Heart left ventricle (tissue), 16 donors: Measurements from ENCODE around the gene CARD8. TPM values are rescaled to one million over a fixed set of nuclear protein-coding genes. Genes with fewer than 3 reads are reported as not detected.
"Not testable (repeated sequence)": the region's sequence is repeated elsewhere in the genome, so short reads cannot be mapped to it uniquely, and the experiment has no call there.

ENCODE experiments used
- ATAC-seq, 4 donors: fragments of 200-7000 bp; cut with Tn5 transposase; one replicate each; pipeline ENCODE4 v1.9.1; 2020 to 2022; ENCODE audit warnings: moderate library complexity in 4 of 4, mild to moderate bottlenecking in 3 of 4, moderate number of reproducible peaks in 1 of 4
- DNase-seq, 5 donors: peaks; one replicate each; pipeline ENCODE4 v3.0.0-alpha.2; 2020
- H3K27ac ChIP-seq, 12 donors: fragments of 200-600 bp; sonication (generic) in 4 of 12; one replicate each; pipeline versions ENCODE4 v1.5.0 to v1.8.0; 2016 to 2022; ENCODE audit warnings: mild to moderate bottlenecking in 2 of 12
- H3K27me3 ChIP-seq, 9 donors: fragments of 200-600 bp; sonication (generic) in 2 of 9; one replicate each; pipeline versions ENCODE4 v1.5.1 to v1.8.0; 2016 to 2022; ENCODE audit warnings: mild to moderate bottlenecking in 3 of 9
- H3K36me3 ChIP-seq, 9 donors: fragments of 200-600 bp; sonication (generic) in 2 of 9; one replicate each; pipeline versions ENCODE4 v1.5.0 to v1.8.0; 2018 to 2022; ENCODE audit warnings: mild to moderate bottlenecking in 2 of 9
- H3K4me1 ChIP-seq, 12 donors: fragments of 200-600 bp; sonication (generic) in 4 of 12; one replicate each; pipeline versions ENCODE4 v1.5.0 to v1.8.0; 2016 to 2022; ENCODE audit warnings: mild to moderate bottlenecking in 3 of 12
- H3K4me3 ChIP-seq, 12 donors: fragments of 200-600 bp; sonication (generic) in 4 of 12; one replicate each; pipeline versions ENCODE4 v1.5.0 to v1.8.0; 2017 to 2022; ENCODE audit warnings: mild to moderate bottlenecking in 9 of 12, moderate library complexity in 4 of 12
- H3K9me3 ChIP-seq, 12 donors: fragments of 200-600 bp; sonication (generic) in 4 of 12; one replicate each; pipeline versions ENCODE4 v1.5.0 to v1.8.0; 2016 to 2022; ENCODE audit warnings: mild to moderate bottlenecking in 1 of 12
- POLR2A ChIP-seq, 2 donors: fragments of 450-650 bp; IDR thresholded peaks; one replicate each; pipeline ENCODE4 v1.6.1; 2017; ENCODE audit warnings: antibody characterized with exemption in 2 of 2, mild to moderate bottlenecking in 2 of 2, moderate library complexity in 2 of 2
- WGBS, 4 donors: extraction: QIAGEN DNeasy Blood & Tissue Kit in 2 of 4; methylation state at CpG; one replicate each; pipeline versions ENCODE4 v1.1.5 to v1.1.7; 2013 to 2018; 5-methylcytosine and 5-hydroxymethylcytosine counted together
- intact Hi-C, 10 donors: fragments of 100-400 bp; cut with DNase I; formaldehyde crosslinking; loops; one replicate each; pipeline versions ENCODE4 v1.11.1 to v1.14.2; 2022
- polyA plus RNA-seq, 2 donors: library from polyadenylated mRNA; stranded (reverse); fragments of 200-250 nt; gene quantifications; one replicate each; pipeline ENCODE4 v1.2.3, GENCODE V29; 2013
- total RNA-seq, 9 donors: library from RNA; depleted of rRNA in 2 of 9; stranded (reverse); fragments of >200 nt in 2 of 9; fragmentation: NEBNext Ultra II Directional in 3 of 9; extraction: Animal tissue kit (Norgen Biotek cat#: 25700) in 3 of 9; gene quantifications; one replicate each; pipeline versions ENCODE4 v1.1.0 to v1.2.4, GENCODE V29; 2016 to 2023
- TF ChIP-seq, protein P1 (sequence below), 12 donors: fragments of 200-600 bp; sonication (generic) in 4 of 12; IDR thresholded peaks; one replicate each; pipeline versions ENCODE4 v1.5.0 to v1.8.0; 2018 to 2022; ENCODE audit warnings: antibody characterized with exemption in 12 of 12, mild to moderate bottlenecking in 5 of 12
- donor health status: ischemic (EF 13 %, LVEDD 7.1; RV severe dilation, severe dysfunction).
- donor health status: healthy with polysubstance abuse.
- donor health status: DM: no; HTN: yes; CAD: no.
- donor health status: DM: no; HTN: no; CAD: no.
- donor health status: ischemic (EF 25% LVEDD 6.9; RV normal size, moderate dysfunction).
- donor health status: ischemic (EF 25% LVEDD 5.7; RV mildly dilated, moderate dysfunction).
- donor health status: healthy.
- donor health status: DM: yes; HTN: yes; CAD: no.
- donor health status: ischemic (EF 35%, LVEDD 5.7; RV mildly dilated, moderate dysfunction).
- donor health status: nonischemic (EF 11% LVEDD 7.7; RV severe dilation, severe dysfunction).
- donor health status: DM: yes; HTN: yes; CAD: no.
- donor health status: PGD.
- donor health status: ischemic (EF 29% LVEDD 5.4; RV normal size, mild dysfunction).
- donor health status: nonischemic (EF 23%, LVEDD 6.1; RV moderate dilation, normal function).

Gene CARD8
- total and polyA plus RNA-seq, 11 donors, result 18.3 to 49.0 (median 23.8) TPM

DNA sequence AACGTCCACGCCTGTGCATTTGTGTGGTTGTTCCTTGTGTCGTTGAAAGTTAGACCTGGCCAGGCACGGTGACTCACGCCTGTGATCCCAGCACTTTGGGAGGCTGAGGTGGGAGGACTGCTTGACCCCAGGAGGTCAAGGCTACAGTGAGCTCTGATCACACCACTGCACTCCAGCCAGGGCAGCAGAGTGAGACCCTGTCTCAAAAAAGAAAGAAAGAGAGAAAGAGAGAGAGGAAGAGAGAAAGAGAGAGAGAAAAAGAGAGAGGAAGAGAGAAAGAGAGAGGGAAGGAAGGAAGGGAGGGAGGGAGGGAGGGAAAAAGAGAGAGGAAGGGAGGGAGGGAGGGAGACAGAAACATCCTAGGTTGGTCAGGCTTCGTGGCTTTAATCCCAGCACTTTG, 19.2 kb upstream of the CARD8 start:
- no peaks in the 10 kb centered on the region for H3K36me3 ChIP-seq
- H3K27ac ChIP-seq, result no peak overlapping the region
- no peaks in the 10 kb centered on the region for H3K9me3 ChIP-seq
- peak in 1 of 5 donors; percentile 23 for DNase-seq
- intact Hi-C loops, result loop anchor here in 2 of 10 donors (5.0 to 10.0 kb wide), 2 partner anchors 32 to 310 kb away; no protein-coding TSS in a partner anchor
- TF ChIP-seq POLR2A (IDR thresholded peaks at IDR 0.05), result no peak
- peaks cover 0 to 5% (median 0%) of the 10 kb centered on the region in 9 donors for H3K27me3 ChIP-seq
- WGBS, 4 donors, result 83 to 93% (median 87%) methylated on average over 4 to 6 of the region's 6 CpGs
- H3K4me1 ChIP-seq, result peaks cover 0 to 16% (median 8%) of the 10 kb centered on the region in 12 donors
- no peak overlapping the region for H3K4me3 ChIP-seq
- no peak for ATAC-seq

DNA sequence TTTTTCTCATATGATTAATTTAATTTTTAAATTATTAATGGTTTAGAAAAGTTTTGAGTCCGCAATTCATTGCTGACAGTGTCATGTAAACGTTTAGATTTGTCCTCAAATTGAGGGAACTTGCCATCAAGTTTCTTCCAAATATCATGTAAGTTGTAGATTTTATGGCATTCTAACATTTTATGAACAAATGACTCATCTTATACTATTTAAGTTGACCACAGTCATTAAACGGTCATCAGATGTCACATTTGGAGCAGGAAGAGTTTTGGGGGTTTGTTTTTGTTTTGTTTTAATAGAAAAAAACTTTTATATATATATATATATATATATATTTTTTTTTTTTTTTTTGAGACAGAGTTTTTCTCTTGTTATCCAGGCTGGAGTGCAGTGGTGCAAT, 18.5 kb upstream of the CARD8 start:
- H3K27me3 ChIP-seq, result peaks cover 0 to 5% (median 0%) of the 10 kb centered on the region in 9 donors
- H3K4me1 ChIP-seq, result peaks cover 0 to 16% (median 8%) of the 10 kb centered on the region in 12 donors
- TF ChIP-seq POLR2A (IDR thresholded peaks at IDR 0.05), result no peak
- TF ChIP-seq, protein P1, sequence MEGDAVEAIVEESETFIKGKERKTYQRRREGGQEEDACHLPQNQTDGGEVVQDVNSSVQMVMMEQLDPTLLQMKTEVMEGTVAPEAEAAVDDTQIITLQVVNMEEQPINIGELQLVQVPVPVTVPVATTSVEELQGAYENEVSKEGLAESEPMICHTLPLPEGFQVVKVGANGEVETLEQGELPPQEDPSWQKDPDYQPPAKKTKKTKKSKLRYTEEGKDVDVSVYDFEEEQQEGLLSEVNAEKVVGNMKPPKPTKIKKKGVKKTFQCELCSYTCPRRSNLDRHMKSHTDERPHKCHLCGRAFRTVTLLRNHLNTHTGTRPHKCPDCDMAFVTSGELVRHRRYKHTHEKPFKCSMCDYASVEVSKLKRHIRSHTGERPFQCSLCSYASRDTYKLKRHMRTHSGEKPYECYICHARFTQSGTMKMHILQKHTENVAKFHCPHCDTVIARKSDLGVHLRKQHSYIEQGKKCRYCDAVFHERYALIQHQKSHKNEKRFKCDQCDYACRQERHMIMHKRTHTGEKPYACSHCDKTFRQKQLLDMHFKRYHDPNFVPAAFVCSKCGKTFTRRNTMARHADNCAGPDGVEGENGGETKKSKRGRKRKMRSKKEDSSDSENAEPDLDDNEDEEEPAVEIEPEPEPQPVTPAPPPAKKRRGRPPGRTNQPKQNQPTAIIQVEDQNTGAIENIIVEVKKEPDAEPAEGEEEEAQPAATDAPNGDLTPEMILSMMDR (IDR thresholded peaks at IDR 0.05), result no peak
- H3K9me3 ChIP-seq, result no peaks in the 10 kb centered on the region
- no peak overlapping the region for H3K4me3 ChIP-seq
- ATAC-seq (no peak), DNase-seq (no peak)
- no peak overlapping the region for H3K27ac ChIP-seq
- intact Hi-C loops, result loop anchor here in 2 of 10 donors (5.0 to 10.0 kb wide), 2 partner anchors 33 to 311 kb away; no protein-coding TSS in a partner anchor
- 84 to 87% (median 85%) methylated on average over 3 of the region's 3 CpGs for WGBS, 4 donors
- H3K36me3 ChIP-seq, result no peaks in the 10 kb centered on the region

DNA sequence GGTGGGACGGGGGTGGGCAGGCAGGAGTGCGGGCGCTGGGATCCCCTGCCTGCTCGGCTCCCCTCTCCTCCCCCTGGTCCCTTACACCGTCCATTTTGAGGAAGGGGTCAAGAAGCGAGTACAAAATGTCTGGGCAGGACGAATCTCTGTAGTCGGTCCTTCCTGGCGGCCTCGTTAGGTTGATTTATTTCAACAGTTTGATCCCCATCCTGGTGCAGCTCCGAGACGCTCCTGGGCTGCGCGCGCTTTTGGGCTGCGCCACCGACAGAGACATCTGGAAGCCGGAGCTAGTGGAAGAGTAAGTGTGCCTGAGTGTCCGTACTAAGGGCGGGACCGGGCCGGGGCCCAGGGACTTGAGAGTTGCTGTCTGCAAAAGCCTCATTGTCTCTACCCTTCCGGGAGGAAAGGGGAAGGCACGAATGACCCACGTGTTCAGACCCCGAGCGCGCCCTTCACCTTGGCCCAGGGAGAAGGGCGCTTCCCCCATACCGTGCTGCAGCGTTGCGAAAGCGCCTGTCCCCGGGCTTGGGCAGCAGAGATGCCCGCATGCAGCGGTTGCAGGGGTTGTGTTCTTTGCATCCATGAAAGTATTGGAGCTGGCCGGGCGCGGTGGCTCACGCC, 15.9 kb upstream of the CARD8 start:
- intact Hi-C loops, result loop anchor here in 6 of 10 donors (1.0 to 10.0 kb wide), 5 partner anchors 19 to 313 kb away; no protein-coding TSS in a partner anchor
- Histone ChIP-seq H3K4me3 (peak overlapping the region; percentile 39 to 73 (median 57)), H3K9me3 (no peaks in the 10 kb centered on the region), H3K36me3 (no peaks in the 10 kb centered on the region), H3K27me3 (peaks cover 0 to 5% (median 0%) of the 10 kb centered on the region in 9 donors), H3K4me1 (peaks cover 0 to 16% (median 8%) of the 10 kb centered on the region in 12 donors), H3K27ac (peak overlapping the region; percentile 25 to 81 (median 62))
- DNase-seq, result peak; percentile 39 to 60 (median 49)
- TF ChIP-seq, protein P1 (IDR thresholded peaks at IDR 0.05), result no peak
- no peak for TF ChIP-seq POLR2A (IDR thresholded peaks at IDR 0.05)
- peak; percentile 56 to 82 (median 77) for ATAC-seq
- WGBS, 4 donors, result 3 to 5% (median 4%) methylated on average over 35 to 40 of the region's 40 CpGs

DNA sequence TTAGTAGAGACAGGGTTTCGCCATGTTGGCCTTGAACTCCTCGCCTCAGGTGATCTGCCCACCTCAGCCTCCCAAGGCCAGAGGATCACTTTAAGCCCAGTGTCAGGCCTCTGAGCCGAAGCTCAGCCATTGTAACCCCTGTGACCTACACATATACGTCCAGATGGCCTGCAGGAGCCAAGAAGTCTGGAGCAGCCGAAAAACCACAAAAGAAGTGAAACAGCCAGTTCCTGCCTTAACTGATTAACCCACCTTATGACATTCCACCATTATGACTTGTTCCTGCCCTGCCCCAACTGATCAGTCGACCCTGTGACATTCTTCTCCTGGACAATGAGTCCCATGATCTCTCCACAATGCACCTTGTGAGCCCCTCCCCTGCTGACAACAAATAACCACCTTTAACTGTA, 13.9 kb upstream of the CARD8 start:
- not testable (repeated sequence) for DNase-seq, H3K9me3 ChIP-seq
- intact Hi-C loops, result loop anchor here in 7 of 10 donors (2.0 to 10.0 kb wide), 7 partner anchors 21 to 318 kb away; no protein-coding TSS in a partner anchor

DNA sequence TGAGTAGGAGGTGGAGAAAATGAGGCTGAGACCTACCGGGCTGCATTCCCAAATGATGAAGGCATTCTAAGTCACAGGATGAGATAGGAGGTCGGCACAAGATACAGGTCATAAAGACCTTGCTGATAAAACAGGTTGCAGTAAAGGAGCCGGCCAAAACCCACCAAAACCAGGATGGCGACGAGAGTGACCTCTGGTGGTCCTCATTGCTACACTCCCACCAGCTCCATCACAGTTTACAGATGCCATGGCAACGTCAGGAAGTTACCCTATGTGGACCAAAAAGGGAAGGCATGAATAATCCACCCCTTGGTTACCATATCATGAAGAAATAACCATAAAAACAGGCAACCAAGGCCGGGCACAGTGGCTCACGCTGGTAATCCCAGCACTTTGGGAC, 9.6 kb upstream of the CARD8 start:
- H3K4me1 ChIP-seq, H3K27ac ChIP-seq, DNase-seq, H3K4me3 ChIP-seq, ATAC-seq, H3K9me3 ChIP-seq, H3K27me3 ChIP-seq, H3K36me3 ChIP-seq: not testable (repeated sequence)
- intact Hi-C loops, result loop anchor here in 5 of 10 donors (5.0 to 10.0 kb wide), 5 partner anchors 69 to 322 kb away; no protein-coding TSS in a partner anchor
- WGBS, 4 donors, result 38 to 53% (median 48%) methylated on average over 8 of the region's 8 CpGs

More for the DNA sequence above, 13.9 kb upstream of the CARD8 start:
- H3K36me3 ChIP-seq, H3K27me3 ChIP-seq, H3K27ac ChIP-seq, ATAC-seq, H3K4me3 ChIP-seq: not testable (repeated sequence)
- WGBS, 4 donors, result 72 to 82% (median 76%) methylated on average over 6 of the region's 6 CpGs
- peaks cover 0 to 16% (median 8%) of the 10 kb centered on the region in 12 donors for H3K4me1 ChIP-seq

DNA sequence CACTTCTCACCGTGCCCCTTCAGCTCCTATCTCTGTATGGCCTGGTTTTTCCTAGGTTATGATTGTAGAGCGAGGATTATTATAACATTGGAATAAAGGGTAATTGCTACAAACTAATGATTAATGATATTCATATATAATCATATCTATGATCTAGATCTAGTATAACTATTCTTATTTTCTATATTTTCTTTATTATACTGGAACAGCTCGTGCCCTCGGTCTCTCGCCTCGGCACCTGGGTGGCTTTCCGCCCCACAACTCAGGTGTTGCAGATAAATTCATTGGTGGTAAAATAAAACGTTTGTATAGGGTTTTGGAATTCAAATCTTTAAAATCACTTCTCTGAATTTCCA, 4.6 kb upstream of the CARD8 start:
- H3K36me3 ChIP-seq, H3K27me3 ChIP-seq, DNase-seq, H3K9me3 ChIP-seq, ATAC-seq: not testable (repeated sequence)
- peak overlapping the region in 9 of 12 donors; percentile 55 to 87 (median 78) for H3K27ac ChIP-seq
- WGBS, 4 donors, result 46 to 58% (median 54%) methylated on average over 8 of the region's 8 CpGs
- intact Hi-C loops, result loop anchor here in 7 of 10 donors (2.0 to 10.0 kb wide), 6 partner anchors 58 to 324 kb away; no protein-coding TSS in a partner anchor
- peak overlapping the region in 11 of 12 donors; percentile 36 to 78 (median 60) for H3K4me3 ChIP-seq
- peaks cover 0 to 29% (median 2%) of the 10 kb centered on the region in 12 donors for H3K4me1 ChIP-seq

DNA sequence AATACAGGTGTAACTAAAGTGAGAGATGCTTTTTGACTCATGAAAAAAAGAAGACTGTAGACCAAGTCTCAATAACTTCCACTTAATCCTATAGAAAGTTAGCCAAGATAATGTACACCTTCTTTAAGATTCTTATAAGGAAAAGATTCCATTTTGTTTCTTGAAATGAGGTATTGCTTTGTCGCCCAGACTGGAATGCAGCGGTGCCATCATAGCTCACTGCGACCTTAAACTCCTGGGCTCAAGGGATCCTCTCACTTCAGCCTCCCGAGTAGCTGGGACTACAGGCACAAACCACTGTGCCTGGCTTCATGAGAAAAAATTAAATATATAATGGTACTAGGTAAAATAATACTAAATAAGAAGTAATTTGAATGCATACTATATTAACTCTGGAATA, 3.3 kb upstream of the CARD8 start:
- H3K27ac ChIP-seq, result peak overlapping the region in 5 of 12 donors; percentile 78 to 87 (median 83)
- intact Hi-C loops, result loop anchor here in 4 of 10 donors (5.0 to 10.0 kb wide), 3 partner anchors 54 to 154 kb away; no protein-coding TSS in a partner anchor
- not testable (repeated sequence) for H3K9me3 ChIP-seq, DNase-seq, H3K36me3 ChIP-seq, H3K27me3 ChIP-seq, H3K4me3 ChIP-seq, ATAC-seq
- peaks cover 0 to 42% (median 14%) of the 10 kb centered on the region in 12 donors for H3K4me1 ChIP-seq
- WGBS, 4 donors, result 66 to 90% (median 80%) methylated on average over 4 of the region's 4 CpGs
